COLO668 (cell line): ENCODE measurements around the gene ARHGAP25.

ENCODE experiments used
- DNase-seq: peaks from one replicate; lab custom pipeline; 2025; ENCODE audit not compliant: unreplicated experiment; lab: John Stamatoyannopoulos, UW

Gene ARHGAP25

GRCh38 chr2:68719912-68720311, 14.7 kb upstream of the ARHGAP25 start:
- DNase-seq = no peak

GRCh38 chr2:68720665-68721064, 13.9 kb upstream of the ARHGAP25 start:
- DNase-seq = no peak

GRCh38 chr2:68721482-68722101, 13.0 kb upstream of the ARHGAP25 start:
- no peak for DNase-seq

GRCh38 chr2:68722712-68723111, 11.9 kb upstream of the ARHGAP25 start:
- no peak for DNase-seq

- no peak for DNase-seq
These were observed 11.4 kb upstream of the ARHGAP25 start for GRCh38 chr2:68723181-68723580.

- DNase-seq = no peak
These were observed 8.5 kb upstream of the ARHGAP25 start for GRCh38 chr2:68726100-68726499.

- no peak for DNase-seq
These were observed 7.8 kb upstream of the ARHGAP25 start for GRCh38 chr2:68726608-68727367.

GRCh38 chr2:68727683-68728375, 6.8 kb upstream of the ARHGAP25 start:
- DNase-seq = no peak

GRCh38 chr2:68730828-68731227, 3.8 kb upstream of the ARHGAP25 start:
- DNase-seq = no peak

- DNase-seq = no peak
These were observed 2.3 kb upstream of the ARHGAP25 start for GRCh38 chr2:68732036-68732932.

- no peak for DNase-seq
These were observed 1.2 kb upstream of the ARHGAP25 start for GRCh38 chr2:68733365-68733764.

- no peak for DNase-seq
These were observed 435 bp upstream of the ARHGAP25 start for GRCh38 chr2:68734176-68734575.

- no peak for DNase-seq
These were observed 1.5 kb downstream of the ARHGAP25 start for GRCh38 chr2:68736086-68736485.

GRCh38 chr2:68737711-68738110, 3.1 kb downstream of the ARHGAP25 start:
- DNase-seq = no peak

- no peak for DNase-seq
These were observed 4.4 kb downstream of the ARHGAP25 start for GRCh38 chr2:68738906-68739594.

GRCh38 chr2:68739595-68740399, 5.2 kb downstream of the ARHGAP25 start:
- no peak for DNase-seq

GRCh38 chr2:68740400-68740914, 5.8 kb downstream of the ARHGAP25 start:
- DNase-seq = no peak

- DNase-seq = no peak
These were observed 6.6 kb downstream of the ARHGAP25 start for GRCh38 chr2:68741238-68741637.

- no peak for DNase-seq
These were observed 7.2 kb downstream of the ARHGAP25 start for GRCh38 chr2:68741805-68742306.
